IMR-90 (cell line): Measurements from ENCODE around the gene CFAP299. TPM values are rescaled to one million over a fixed set of nuclear protein-coding genes. Genes with fewer than 3 reads are reported as not detected.

ENCODE experiments used
- ATAC-seq: fragments of 200-7000 bp; cut with Tn5 transposase; 2 replicates; pipeline ENCODE4 v1.9.1; 2020; ENCODE audit warnings: low read depth, mild to moderate bottlenecking, moderate library complexity
- BruUV-seq: library from RNA; stranded (reverse); fragments of 400-500 nt; replicated peaks from 2 replicates; lab custom pipeline; 2021; lab: Mats Ljungman, UMichigan
- CTCF ChIA-PET: fragments of 300-600 bp; formaldehyde crosslinking; extraction: SDS; loops from one replicate; lab custom pipeline; 2021; ENCODE audit warnings: antibody characterized with exemption; lab: Yijun Ruan, JAX
- POLR2A ChIA-PET: fragments of 300-600 bp; sonication (Branson Sonifier 250); formaldehyde crosslinking; loops from one replicate; lab custom pipeline; 2022; ENCODE audit warnings: antibody characterized with exemption; ENCODE audit not compliant: unreplicated experiment; lab: Charles Lee
- DNase-seq: peaks from one replicate; pipeline ENCODE4 v3.0.0; 2013
- H2AFZ ChIP-seq: replicated peaks from 2 replicates; pipeline ENCODE3; 2013; ENCODE audit warnings: low read length, mild to moderate bottlenecking; ENCODE audit not compliant: poor library complexity
- H2AK5ac ChIP-seq: 2 replicates; pipeline ENCODE4 v1.6.1; 2013; ENCODE audit warnings: low read depth, low read length, inconsistent platforms
- H2AK9ac ChIP-seq: replicated peaks from 2 replicates; pipeline ENCODE3; 2013; ENCODE audit warnings: mild to moderate bottlenecking, low read depth, low read length, moderate library complexity; ENCODE audit not compliant: poor library complexity
- H2BK120ac ChIP-seq: 2 replicates; pipeline ENCODE4 v1.6.1; 2013; ENCODE audit warnings: low read depth, low read length, inconsistent platforms
- H2BK15ac ChIP-seq: 3 replicates; pipeline ENCODE4 v1.6.1; 2013; ENCODE audit warnings: low read depth, low read length, inconsistent platforms
- H2BK20ac ChIP-seq: 2 replicates; pipeline ENCODE4 v1.6.1; 2013; ENCODE audit warnings: low read depth, mild to moderate bottlenecking, inconsistent platforms, low read length, moderate library complexity
- H2BK5ac ChIP-seq: 2 replicates; pipeline ENCODE4 v1.6.1; 2013; ENCODE audit warnings: mild to moderate bottlenecking, low read depth, low read length, inconsistent platforms; ENCODE audit not compliant: poor library complexity, severe bottlenecking
- H3K14ac ChIP-seq: replicated peaks from 2 replicates; pipeline ENCODE4 v1.6.1; 2013; ENCODE audit warnings: low read depth, low read length, inconsistent platforms
- H3K18ac ChIP-seq: 2 replicates; pipeline ENCODE4 v1.6.1; 2013; ENCODE audit warnings: low read depth, low read length, control low read depth
- H3K23ac ChIP-seq: 2 replicates; pipeline ENCODE4 v1.6.1; 2013; ENCODE audit warnings: low read depth, low read length, inconsistent platforms
- H3K27ac ChIP-seq: 2 replicates; pipeline ENCODE4 v1.5.1; 2013; ENCODE audit warnings: mild to moderate bottlenecking, control low read depth, low read length; ENCODE audit not compliant: insufficient read depth
- H3K27me3 ChIP-seq: 2 replicates; pipeline ENCODE4 v1.6.1; 2013; ENCODE audit warnings: low read length; ENCODE audit not compliant: control insufficient read depth, insufficient read depth
- H3K36me3 ChIP-seq: 2 replicates; pipeline ENCODE4 v1.6.1; 2013; ENCODE audit warnings: low read length, mixed read lengths; ENCODE audit not compliant: control insufficient read depth, insufficient read depth
- H3K4ac ChIP-seq: 2 replicates; pipeline ENCODE4 v1.6.1; 2013; ENCODE audit warnings: low read depth, low read length, inconsistent platforms
- H3K4me1 ChIP-seq: 2 replicates; pipeline ENCODE4 v1.6.1; 2013; ENCODE audit warnings: low read length, mixed read lengths; ENCODE audit not compliant: control insufficient read depth, insufficient read depth
- H3K4me2 ChIP-seq: 2 replicates; pipeline ENCODE4 v1.6.1; 2013; ENCODE audit warnings: low read depth, mild to moderate bottlenecking, control low read depth, low read length, moderate library complexity
- H3K4me3 ChIP-seq: 2 replicates; pipeline ENCODE4 v1.5.1; 2013; ENCODE audit warnings: low read depth, mild to moderate bottlenecking, control low read depth, low read length, moderate library complexity; ENCODE audit not compliant: insufficient read depth
- H3K56ac ChIP-seq: 2 replicates; pipeline ENCODE4 v1.6.1; 2013; ENCODE audit warnings: low read length, inconsistent platforms; ENCODE audit not compliant: insufficient read depth; ENCODE audit errors: extremely low read depth
- H3K79me1 ChIP-seq, 2 experiments: 2 replicates each; pipeline ENCODE4 v1.6.1; 2013; ENCODE audit warnings: low read length in 2 of 2, inconsistent platforms in 1 of 2, low read depth in 1 of 2
- H3K9ac ChIP-seq: 2 replicates; pipeline ENCODE4 v1.6.1; 2013; ENCODE audit warnings: low read depth, low read length, control low read depth
- H3K9me1 ChIP-seq: 2 replicates; pipeline ENCODE4 v1.6.1; 2013; ENCODE audit warnings: low read length, inconsistent platforms; ENCODE audit not compliant: insufficient read depth
- H3K9me3 ChIP-seq: 2 replicates; pipeline ENCODE4 v1.6.1; 2013; ENCODE audit warnings: low read length; ENCODE audit not compliant: control insufficient read depth, insufficient read depth
- H4K20me1 ChIP-seq: 2 replicates; pipeline ENCODE4 v1.6.1; 2013; ENCODE audit warnings: low read length, inconsistent platforms; ENCODE audit not compliant: insufficient read depth
- H4K5ac ChIP-seq: 2 replicates; pipeline ENCODE4 v1.6.1; 2013; ENCODE audit warnings: mild to moderate bottlenecking, low read depth, low read length, control low read depth
- H4K8ac ChIP-seq, 2 experiments: 2 replicates each; pipeline ENCODE4 v1.6.1; 2013; ENCODE audit warnings: low read depth in 2 of 2, low read length in 2 of 2, control low read depth in 1 of 2, inconsistent platforms in 1 of 2
- H4K91ac ChIP-seq: 2 replicates; pipeline ENCODE4 v1.6.1; 2013; ENCODE audit warnings: low read depth, low read length, inconsistent platforms; ENCODE audit not compliant: insufficient read depth
- BHLHE40 ChIP-seq: fragments of 150-350 bp; IDR thresholded peaks from 2 replicates; pipeline ENCODE4 v1.6.1; 2016; ENCODE audit warnings: mild to moderate bottlenecking, low read depth, low read length
- RFX5 ChIP-seq: IDR thresholded peaks from 2 replicates; pipeline ENCODE4 v1.8.0; 2012; ENCODE audit warnings: low read depth, mild to moderate bottlenecking, low read length, moderate library complexity
- WGBS, 2 experiments: methylation state at CpG; one replicate each; pipeline versions ENCODE4 v1.1.5 to v1.1.7; 2013; ENCODE audit warnings: missing lambda C conversion rate in 2 of 2; ENCODE audit not compliant: insufficient read length in 1 of 2; ENCODE audit errors: extremely low coverage in 2 of 2; 5-methylcytosine and 5-hydroxymethylcytosine counted together
- dilution Hi-C: fragments of 300-500 bp; cut with HindIII; formaldehyde crosslinking; loops from one replicate; pipeline ENCODE4 v1.14.3; 2018; ENCODE audit warnings: low sequenced_read_pairs; ENCODE audit not compliant: unreplicated experiment
- in situ Hi-C: fragments of 300-500 bp; cut with MboI; formaldehyde crosslinking; loops from 3 replicates; pipeline ENCODE4 v1.14.3; 2019; ENCODE audit warnings: low sequenced_read_pairs, inconsistent platforms, mixed read lengths
- intact Hi-C: fragments of 100-400 bp; cut with micrococcal nuclease; formaldehyde crosslinking; loops from 2 replicates; pipeline ENCODE4 v1.10.0; 2022
- polyA plus RNA-seq, 3 experiments: library from polyadenylated mRNA; depleted of rRNA; stranded (reverse); fragments of >200 nt; gene quantifications; 2 replicates each; pipeline ENCODE4 v1.2.3, GENCODE V29; 2012; ENCODE audit warnings: low replicate concordance in 1 of 3
- total RNA-seq: library from RNA; depleted of rRNA; stranded (reverse); fragments of >200 nt; gene quantifications from 2 replicates; pipeline ENCODE4 v1.2.3, GENCODE V29; 2012

The CFAP299 gene
- total and polyA plus RNA-seq, 2 of the 4 experiments (the other 2 are of a cell fraction), result 1.0 to 1.1 TPM

DNA sequence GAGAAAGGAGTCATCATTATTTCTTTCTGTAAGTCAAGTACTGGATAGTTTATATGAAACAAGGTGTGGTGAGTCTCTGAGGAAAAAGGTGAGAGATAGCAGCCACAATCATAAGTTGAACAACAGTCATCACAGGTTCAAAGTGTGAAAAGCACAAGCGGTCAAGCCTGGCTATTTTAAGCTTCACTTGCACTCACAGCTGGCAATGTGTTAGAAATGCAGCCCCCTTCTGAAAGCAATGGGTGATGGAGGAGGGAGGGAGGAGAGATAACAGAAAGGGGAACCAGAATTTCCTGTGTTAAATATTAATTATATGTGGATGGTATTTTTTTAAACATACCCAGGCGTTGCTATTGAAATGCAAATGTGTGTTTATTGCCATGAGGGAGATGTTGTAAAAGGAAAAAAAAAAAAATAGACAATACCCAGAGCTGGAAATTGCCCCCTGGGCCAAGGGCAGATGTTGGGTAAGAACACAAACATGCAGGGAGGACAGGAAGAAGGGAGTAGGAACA is 668.1 kb downstream of the CFAP299 start:
- Histone ChIP-seq H4K8ac (no peak overlapping the region), H3K27me3 (peaks cover 2% of the 10 kb centered on the region; the same call in 1 of the 2 replicates), H3K4me1 (no peaks in the 10 kb centered on the region), H2AK9ac (no peak overlapping the region), H4K91ac (no peak overlapping the region), H2BK5ac (no peak overlapping the region), H3K56ac (no peak overlapping the region), H2AK5ac (no peak overlapping the region), H3K27ac (no peak overlapping the region), H3K9ac (no peak overlapping the region), H3K23ac (no peak overlapping the region), H2BK120ac (no peak overlapping the region), H4K20me1 (no peaks in the 10 kb centered on the region), H3K79me1 (no peaks in the 10 kb centered on the region), H3K14ac (no peak overlapping the region), H3K4me3 (no peak overlapping the region), H4K5ac (no peak overlapping the region), H2AFZ (no peak overlapping the region), H2BK15ac (no peak overlapping the region), H3K4me2 (no peak overlapping the region), H2BK20ac (no peak overlapping the region), H3K36me3 (no peaks in the 10 kb centered on the region), H3K9me3 (no peaks in the 10 kb centered on the region), H3K4ac (no peak overlapping the region), H3K18ac (no peak overlapping the region), H3K9me1 (no peaks in the 10 kb centered on the region)
- POLR2A ChIA-PET, result no interaction called here
- no peak for TF ChIP-seq BHLHE40
- TF ChIP-seq RFX5, result no peak
- dilution Hi-C loops (no loop called here), intact Hi-C loops (no loop called here), in situ Hi-C loops (no loop called here)
- WGBS, 2 experiments, result no CpG with 5 or more reads among the region's 2 CpGs
- DNase-seq (no peak), ATAC-seq (no peak)
- BruUV-seq, result no TSS peak
- CTCF ChIA-PET, result interaction anchor here (0.6 kb wide), 1 partner anchor 28 kb away, joined by 4 read pairs; no protein-coding TSS in a partner anchor
